Psoas muscle (tissue), 8 donors: ENCODE data around the gene LPAR1. TPM values are rescaled to one million over a fixed set of nuclear protein-coding genes. Genes with fewer than 3 reads are reported as not detected.
A peak's percentile ranks its signal among the peaks of the same experiment; 100 is the strongest.

ENCODE experiments used
- ATAC-seq, 4 donors: fragments of 200-7000 bp; cut with Tn5 transposase; one replicate each; pipeline ENCODE4 v1.9.1; 2020; ENCODE audit warnings: moderate library complexity in 3 of 4, mild to moderate bottlenecking in 2 of 4
- DNase-seq, 2 donors: peaks; one replicate each; pipeline ENCODE4 v3.0.0-alpha.2; 2020
- H3K27ac ChIP-seq: fragments of 200-600 bp; one replicate; pipeline ENCODE4 v1.8.0; 2022
- H3K27me3 ChIP-seq, 3 donors: fragments of 200-600 bp in 1 of 3; one replicate each; pipeline versions ENCODE4 v1.6.1 to v1.8.0; 2013 to 2022; ENCODE audit warnings: low read length in 2 of 3, mild to moderate bottlenecking in 2 of 3, moderate library complexity in 1 of 3; ENCODE audit not compliant: insufficient read depth in 3 of 3
- H3K36me3 ChIP-seq, 2 donors: fragments of 200-600 bp in 1 of 2; one replicate each; pipeline versions ENCODE4 v1.6.1 to v1.8.0; 2013 to 2022; ENCODE audit warnings: low read depth in 1 of 2, mild to moderate bottlenecking in 1 of 2, moderate library complexity in 1 of 2; ENCODE audit not compliant: insufficient read depth in 1 of 2
- H3K4me1 ChIP-seq: fragments of 200-600 bp; one replicate; pipeline ENCODE4 v1.8.0; 2022
- H3K4me3 ChIP-seq: fragments of 200-600 bp; one replicate; pipeline ENCODE4 v1.8.0; 2022; ENCODE audit warnings: mild to moderate bottlenecking
- H3K9me3 ChIP-seq: fragments of 200-600 bp; one replicate; pipeline ENCODE4 v1.8.0; 2022
- CTCF ChIP-seq: fragments of 200-600 bp; IDR thresholded peaks from one replicate; pipeline ENCODE4 v1.8.0; 2022; ENCODE audit warnings: antibody characterized with exemption
- WGBS, 3 donors: extraction: QIAGEN DNeasy Blood & Tissue Kit; methylation state at CpG; one replicate each; pipeline versions ENCODE4 v1.1.6 to v1.1.7; 2013; 5-methylcytosine and 5-hydroxymethylcytosine counted together
- intact Hi-C, 2 donors: fragments of 100-400 bp; cut with DNase I; formaldehyde crosslinking; loops; one replicate each; pipeline versions ENCODE4 v1.11.0 to v1.14.2; 2022
- long read RNA-seq, 2 donors: library from polyadenylated mRNA; unstranded; transcript quantifications; one replicate each; pipeline ENCODE4 v2.0.0, GENCODE V29; 2021
- polyA plus RNA-seq, 3 donors: library from polyadenylated mRNA; stranded (reverse); fragments of 200-250 nt; gene quantifications; one replicate each; pipeline ENCODE4 v1.2.3, GENCODE V29; 2013
- total RNA-seq, 4 donors: library from RNA; stranded (reverse); fragmentation: NEBNext Ultra II Directional in 2 of 4; extraction: Animal tissue kit (Norgen Biotek cat#: 25700) in 2 of 4; gene quantifications; one replicate each; pipeline versions ENCODE4 v1.2.1 to v1.2.4, GENCODE V29; 2021 to 2023
- donor health status: healthy with polysubstance abuse.
- donor health status: DM: no; HTN: no; CAD: no; lungs with moderate emphysema.
- donor health status: Bipolar disorder and iron deficiency.
- donor health status: healthy.
- donor health status: DM: yes; HTN: yes; CAD: no.
- donor health status: DM: no; HTN: no; CAD: no.
- donor health status: DM: no; HTN: no; CAD: no.
- donor health status: DM: yes; HTN: yes; CAD: no.

The LPAR1 gene
- 1 to 10 TPM; 3.5 to 6.1 (median 5.1) TPM for total RNA-seq
- 1 to 10 TPM; 2.5 to 7.7 (median 4.5) TPM for polyA plus RNA-seq
- long read RNA-seq, donor 1, partial matches to known transcripts: 0 of 1 reads
- long read RNA-seq, donor 1, other reads (novel, unspliced or antisense): 0 of 1 reads
- long read RNA-seq, donor 2, partial matches to known transcripts: 0 of 14 reads
- long read RNA-seq, donor 2, other reads (novel, unspliced or antisense): 13 of 14 reads

GRCh38 chr9:111038331-111039230 is at the start of gene LPAR1:
TSS of gene LPAR1 (minus strand) at chr9:111038470. CDS start at chr9:110972117, 66,353 bp downstream.
- H3K27me3 ChIP-seq: peaks cover 0 to 46% (median 8%) of the 10 kb centered on the region in 3 donors
- WGBS, 3 donors: 1 to 2% (median 2%) methylated on average over 45 to 72 of the region's 72 CpGs
- no peak for TF ChIP-seq CTCF
- ATAC-seq (peak; percentile 32 to 64 (median 44)), DNase-seq (peak; percentile 71 to 82)
- H3K4me3 ChIP-seq: peak within 1 kb of the TSS; percentile 66
- intact Hi-C loops: no loop called here
- H3K36me3 ChIP-seq: no peaks in the 10 kb centered on the region
- H3K27ac ChIP-seq: peak within 1 kb of the TSS; percentile 55
- H3K9me3 ChIP-seq: no peaks in the 10 kb centered on the region
- H3K4me1 ChIP-seq: no peaks in the 10 kb centered on the region

DNA sequence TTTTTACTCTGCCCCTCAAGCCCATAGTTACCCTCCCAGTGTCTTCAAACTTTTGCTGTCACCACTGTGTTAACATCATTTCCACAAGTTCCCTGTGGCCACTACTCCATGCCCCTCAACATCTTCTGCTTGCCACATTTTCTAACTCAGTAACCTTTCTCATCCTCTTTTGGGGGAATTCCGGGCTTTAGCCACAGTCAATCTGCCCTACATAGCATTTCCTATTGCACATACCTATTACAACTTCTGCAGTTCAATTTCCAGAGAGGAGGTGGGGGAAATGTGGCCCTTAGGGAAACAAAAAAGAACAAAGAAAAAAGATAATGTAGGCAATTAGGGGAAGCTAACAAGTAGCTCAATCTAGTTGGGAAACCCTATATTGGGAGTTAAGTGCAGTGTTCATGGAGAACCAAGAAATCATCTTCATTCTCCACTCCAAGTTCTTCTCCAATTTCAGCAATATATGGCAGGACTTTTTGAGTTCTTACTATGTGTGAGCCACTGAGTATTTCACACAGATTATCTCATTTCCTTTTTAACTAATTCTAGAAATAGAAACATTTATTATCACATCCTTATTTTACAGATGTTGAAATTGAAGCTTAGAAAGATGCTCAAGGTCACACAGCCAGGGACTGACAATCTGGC is 40.2 kb upstream of the LPAR1 start:
- Histone ChIP-seq H3K27ac (no peak overlapping the region), H3K4me3 (no peak overlapping the region), H3K4me1 (no peaks in the 10 kb centered on the region), H3K9me3 (no peaks in the 10 kb centered on the region), H3K27me3 (no peaks in the 10 kb centered on the region), H3K36me3 (no peaks in the 10 kb centered on the region)
- DNase-seq (no peak), ATAC-seq (no peak)
- WGBS, 3 donors: 69 to 80% (median 76%) methylated on average over 1 of the region's 1 CpG
- intact Hi-C loops: no loop called here
- no peak for TF ChIP-seq CTCF

DNA sequence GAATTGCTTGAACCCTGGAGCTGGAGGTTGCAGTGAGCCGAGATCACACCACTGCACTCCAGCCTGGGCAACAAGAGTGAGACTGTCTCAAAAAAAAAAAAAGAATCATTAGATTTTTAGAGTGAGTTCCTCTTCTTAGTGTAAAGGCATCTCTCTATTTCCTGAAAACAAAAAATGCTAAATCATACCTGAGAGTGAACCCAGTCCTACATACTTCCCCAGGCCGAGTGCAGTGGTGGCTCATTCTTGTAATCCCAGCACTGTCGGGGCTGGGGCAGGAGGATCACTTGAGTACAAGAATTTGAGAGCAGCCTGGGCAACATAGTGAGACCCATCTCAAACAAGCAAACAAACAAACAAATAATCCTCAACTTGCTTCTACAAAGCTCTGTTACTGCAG is 38.2 kb upstream of the LPAR1 start:
- ATAC-seq (no peak), DNase-seq (no peak)
- 78 to 80% (median 78%) methylated on average over 3 of the region's 3 CpGs for WGBS, 3 donors
- H3K4me1 ChIP-seq: no peaks in the 10 kb centered on the region
- intact Hi-C loops: no loop called here
- no peaks in the 10 kb centered on the region for H3K36me3 ChIP-seq
- no peaks in the 10 kb centered on the region for H3K27me3 ChIP-seq
- TF ChIP-seq CTCF: no peak
- no peak overlapping the region for H3K27ac ChIP-seq
- H3K9me3 ChIP-seq: no peaks in the 10 kb centered on the region
- no peak overlapping the region for H3K4me3 ChIP-seq

GRCh38 chr9:111076042-111076441 is 37.8 kb upstream of the LPAR1 start:
- Histone ChIP-seq H3K9me3 (no peaks in the 10 kb centered on the region), H3K27me3 (no peaks in the 10 kb centered on the region), H3K4me3 (no peak overlapping the region), H3K27ac (no peak overlapping the region), H3K36me3 (no peaks in the 10 kb centered on the region), H3K4me1 (no peaks in the 10 kb centered on the region)
- WGBS, 3 donors: 84 to 85% (median 84%) methylated on average over 6 of the region's 6 CpGs
- intact Hi-C loops: no loop called here
- DNase-seq (no peak), ATAC-seq (no peak)
- TF ChIP-seq CTCF: no peak
